ENCODE data around the gene SOCS7.

The SOCS7 gene

DNA sequence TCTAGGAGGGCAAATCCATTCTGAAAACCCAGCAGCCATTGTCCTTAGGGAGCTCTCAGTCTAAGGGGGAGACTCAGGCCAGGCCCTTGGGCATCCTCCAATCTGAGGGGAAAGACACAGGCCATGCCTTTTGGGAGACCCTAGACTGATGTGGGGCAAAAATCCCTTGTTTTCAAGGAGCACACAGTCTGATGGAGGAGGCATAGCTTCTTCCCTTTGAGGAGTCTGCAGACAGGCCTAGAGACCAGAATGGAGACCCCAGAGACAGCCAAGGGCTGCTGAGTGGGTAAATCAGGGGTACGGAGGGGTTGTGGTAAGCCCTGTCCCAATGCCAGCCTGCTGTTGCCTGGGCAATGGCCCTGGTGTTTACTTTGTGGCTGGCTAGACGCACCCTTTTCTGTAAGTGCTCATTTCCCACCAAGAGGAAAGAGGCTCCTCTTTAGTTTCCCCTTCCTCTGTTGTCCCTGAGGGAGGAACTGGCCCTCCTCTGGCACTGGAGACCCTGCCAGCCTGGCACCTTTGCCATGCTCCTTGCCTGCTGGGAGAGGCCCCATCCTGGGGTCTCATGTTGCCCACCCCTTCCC, 96.0 kb downstream of the SOCS7 start:
- TF ChIP-seq, protein P1, sequence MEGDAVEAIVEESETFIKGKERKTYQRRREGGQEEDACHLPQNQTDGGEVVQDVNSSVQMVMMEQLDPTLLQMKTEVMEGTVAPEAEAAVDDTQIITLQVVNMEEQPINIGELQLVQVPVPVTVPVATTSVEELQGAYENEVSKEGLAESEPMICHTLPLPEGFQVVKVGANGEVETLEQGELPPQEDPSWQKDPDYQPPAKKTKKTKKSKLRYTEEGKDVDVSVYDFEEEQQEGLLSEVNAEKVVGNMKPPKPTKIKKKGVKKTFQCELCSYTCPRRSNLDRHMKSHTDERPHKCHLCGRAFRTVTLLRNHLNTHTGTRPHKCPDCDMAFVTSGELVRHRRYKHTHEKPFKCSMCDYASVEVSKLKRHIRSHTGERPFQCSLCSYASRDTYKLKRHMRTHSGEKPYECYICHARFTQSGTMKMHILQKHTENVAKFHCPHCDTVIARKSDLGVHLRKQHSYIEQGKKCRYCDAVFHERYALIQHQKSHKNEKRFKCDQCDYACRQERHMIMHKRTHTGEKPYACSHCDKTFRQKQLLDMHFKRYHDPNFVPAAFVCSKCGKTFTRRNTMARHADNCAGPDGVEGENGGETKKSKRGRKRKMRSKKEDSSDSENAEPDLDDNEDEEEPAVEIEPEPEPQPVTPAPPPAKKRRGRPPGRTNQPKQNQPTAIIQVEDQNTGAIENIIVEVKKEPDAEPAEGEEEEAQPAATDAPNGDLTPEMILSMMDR (IDR thresholded peaks at IDR 0.05) = no peak
- Histone ChIP-seq H3K4me3 (no peak overlapping the region), H3K27ac (peak overlapping the region in 1 of 2 donors; percentile 7)
- no peak for DNase-seq (ENCODE audit: low spot score)

DNA sequence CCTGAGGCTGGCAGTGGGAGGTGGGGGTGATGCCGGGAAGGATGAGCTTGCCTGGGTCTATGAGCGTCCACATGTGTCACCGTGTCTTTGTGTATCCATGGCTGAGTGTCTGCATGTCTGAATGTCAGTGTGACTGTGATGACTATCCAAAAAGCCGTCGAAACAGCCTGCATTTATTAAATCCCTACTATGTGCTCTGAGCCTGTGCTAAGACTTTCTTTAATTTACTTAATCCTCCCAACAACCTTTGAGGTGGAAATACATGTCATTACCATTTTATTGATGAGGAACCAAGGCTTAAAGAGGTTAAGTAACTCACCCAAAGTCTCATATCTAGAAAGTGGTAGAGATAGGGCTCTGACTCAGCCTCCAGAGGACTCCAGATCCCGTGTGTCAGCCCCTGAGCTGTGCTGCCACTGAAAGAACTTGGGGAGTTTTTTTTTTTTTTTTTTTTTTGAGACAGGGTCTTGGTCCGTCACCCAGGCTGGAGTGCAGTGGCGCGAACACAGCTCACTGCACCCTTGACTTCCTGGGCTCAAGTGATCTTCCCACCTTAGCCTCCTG, 96.6 kb downstream of the SOCS7 start:
- DNase-seq (ENCODE audit: low spot score) = no peak
- peak overlapping the region in 1 of 2 donors; percentile 7 for H3K27ac ChIP-seq
- TF ChIP-seq, protein P1 (IDR thresholded peaks at IDR 0.05) = no peak
- no peak overlapping the region for H3K4me3 ChIP-seq

DNA sequence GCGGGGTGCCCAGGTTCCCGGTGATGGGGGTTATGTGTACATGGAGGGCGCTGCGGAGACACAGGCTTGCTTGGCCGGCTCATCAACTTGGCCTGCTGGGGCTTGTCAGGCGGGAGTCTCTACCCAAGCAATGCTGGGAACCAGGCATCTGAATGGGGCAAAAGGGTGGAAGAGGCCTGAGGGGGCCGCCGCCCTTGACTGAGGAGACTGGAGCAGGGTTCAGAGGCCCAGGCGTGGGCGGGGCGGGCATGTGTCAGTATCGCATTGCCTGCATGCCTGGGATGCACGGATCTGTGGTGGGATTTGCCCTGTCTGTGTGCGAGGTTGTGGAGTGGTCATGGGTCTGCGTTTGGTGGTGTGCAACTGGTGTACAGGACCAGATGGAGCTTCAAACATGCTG, 97.7 kb downstream of the SOCS7 start:
- DNase-seq (ENCODE audit: low spot score) = no peak
- TF ChIP-seq, protein P1 (IDR thresholded peaks at IDR 0.05) = no peak
- peak overlapping the region in 1 of 2 donors; percentile 23 for H3K27ac ChIP-seq

DNA sequence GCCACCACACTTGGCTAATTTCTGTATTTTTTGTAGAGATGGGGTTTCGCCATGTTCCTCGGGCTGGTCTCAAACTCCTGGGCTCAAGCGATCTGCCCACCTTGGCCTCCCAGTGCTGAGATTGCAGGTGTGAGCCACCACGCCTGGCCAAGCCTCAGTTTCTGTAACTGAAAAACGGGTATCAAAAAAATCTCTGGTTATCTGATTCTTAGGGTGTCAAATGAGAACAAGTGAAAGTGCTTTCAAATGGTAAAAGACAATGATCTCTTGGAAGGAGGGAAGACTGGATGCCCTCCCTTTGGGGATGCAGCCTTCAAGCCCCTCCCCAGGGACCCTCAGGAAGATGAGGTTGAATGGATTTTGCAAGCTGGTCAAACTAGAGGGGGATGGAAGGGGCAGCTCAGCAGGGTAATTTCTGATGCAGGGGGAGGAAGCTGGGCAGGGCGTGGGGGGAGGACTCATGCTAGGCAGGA, 98.9 kb downstream of the SOCS7 start:
- DNase-seq (ENCODE audit: low spot score) = no peak
- TF ChIP-seq, protein P1 (IDR thresholded peaks at IDR 0.05) = no peak
- H3K4me3 ChIP-seq = peak overlapping the region; percentile 41
- H3K27ac ChIP-seq = peak overlapping the region; percentile 43 to 96

More for the DNA sequence above, 97.7 kb downstream of the SOCS7 start:
- no peak overlapping the region for H3K4me3 ChIP-seq

GRCh38 chr17:38451030-38451839, 99.6 kb downstream of the SOCS7 start:
- DNase-seq (ENCODE audit: low spot score) = no peak
- TF ChIP-seq, protein P1 (IDR thresholded peaks at IDR 0.05) = no peak
- Histone ChIP-seq H3K4me3 (peak overlapping the region; percentile 41), H3K27ac (peak overlapping the region; percentile 43 to 96)

DNA sequence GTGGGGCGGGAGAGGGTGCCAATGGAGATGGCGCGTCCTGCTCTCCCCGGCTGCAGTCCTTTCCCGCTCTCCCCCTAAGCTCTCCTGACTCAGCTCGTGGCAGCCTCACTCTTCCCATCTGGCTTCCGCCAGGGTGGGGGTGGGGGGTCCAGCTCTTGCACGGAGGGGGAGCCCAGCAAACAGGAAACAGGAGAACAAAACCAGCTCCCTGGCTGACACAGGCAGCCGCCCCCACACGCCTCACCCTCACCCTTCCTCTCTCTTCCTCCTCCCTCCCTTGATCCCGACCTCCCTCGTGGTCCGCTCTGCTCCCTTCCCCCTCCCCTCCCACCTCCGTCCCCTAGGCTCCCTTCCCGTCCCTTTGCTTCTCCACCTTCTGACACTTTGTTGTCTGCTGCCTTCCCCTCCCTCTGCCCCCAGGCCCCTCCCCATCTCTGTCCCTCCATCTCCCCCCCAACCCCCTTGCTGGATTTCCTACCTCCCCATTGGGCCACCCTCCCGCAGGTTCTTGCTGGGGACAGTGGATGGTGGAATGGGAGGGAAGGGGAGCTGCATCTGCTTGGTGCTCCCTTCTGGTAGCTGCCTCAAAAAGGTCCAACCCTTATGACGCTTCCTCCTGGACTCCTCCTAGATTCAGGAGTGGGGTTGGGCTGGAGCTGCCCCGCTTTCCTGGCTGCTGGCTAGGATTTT, 100.3 kb downstream of the SOCS7 start:
- Histone ChIP-seq H3K4me3 (peak overlapping the region; percentile 41), H3K27ac (peak overlapping the region; percentile 43 to 96)
- TF ChIP-seq, protein P1 (IDR thresholded peaks at IDR 0.05) = no peak
- DNase-seq (ENCODE audit: low spot score) = no peak
